NOMO-1 (cell line): Measurements from ENCODE around the gene MESP2.
A peak's percentile ranks its signal among the peaks of the same experiment; 100 is the strongest.
"Not testable (repeated sequence)": the region's sequence is repeated elsewhere in the genome, so short reads cannot be mapped to it uniquely, and the experiment has no call there.

ENCODE experiments used
- DNase-seq, 2 experiments: peaks; one replicate each; lab custom pipeline; 2025; ENCODE audit not compliant: unreplicated experiment in 2 of 2; lab: John Stamatoyannopoulos, UW

MESP2 gene

DNA sequence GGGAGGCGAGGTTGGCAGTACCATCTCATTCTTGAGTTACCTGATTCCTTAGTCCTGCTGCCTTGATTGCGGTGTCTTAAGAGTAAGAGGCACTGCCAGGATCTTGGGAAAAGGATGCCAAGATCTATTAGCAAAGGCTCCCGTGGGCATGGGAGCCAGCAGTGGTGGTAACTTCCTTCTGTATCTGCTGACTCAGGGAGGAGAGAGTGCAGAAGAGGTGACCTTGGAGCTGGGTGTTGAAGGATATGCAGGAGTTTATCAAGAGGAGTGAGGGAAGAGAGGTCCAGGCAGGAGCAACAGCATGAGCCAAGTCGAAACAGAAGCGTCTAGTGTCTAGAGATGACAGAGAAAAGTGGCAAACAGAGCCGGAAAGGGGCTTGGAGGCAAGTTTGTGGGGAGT, 4.5 kb downstream of the MESP2 start:
- no peak for DNase-seq

DNA sequence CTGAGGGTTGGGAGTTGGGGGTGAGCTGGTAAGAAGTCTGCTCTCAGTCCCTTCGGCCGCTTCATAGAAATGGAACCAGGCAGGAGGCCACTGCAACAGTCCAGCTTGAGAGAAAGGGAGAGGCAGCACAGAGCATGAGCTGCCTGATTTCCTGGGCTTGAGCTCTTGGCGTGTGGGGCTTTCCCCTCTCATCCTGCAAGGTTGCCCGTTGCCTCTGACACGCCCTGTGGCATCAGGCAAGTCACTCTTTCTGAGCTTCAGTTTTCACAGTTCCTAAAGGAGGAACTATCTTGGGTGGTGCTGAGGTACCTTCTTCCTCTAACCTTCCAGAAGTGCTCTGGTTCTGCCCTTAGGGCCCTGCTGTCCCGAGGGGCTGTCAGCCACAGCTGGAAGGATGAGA, 4.9 kb downstream of the MESP2 start:
- DNase-seq, result peak; percentile 78 to 83

DNA sequence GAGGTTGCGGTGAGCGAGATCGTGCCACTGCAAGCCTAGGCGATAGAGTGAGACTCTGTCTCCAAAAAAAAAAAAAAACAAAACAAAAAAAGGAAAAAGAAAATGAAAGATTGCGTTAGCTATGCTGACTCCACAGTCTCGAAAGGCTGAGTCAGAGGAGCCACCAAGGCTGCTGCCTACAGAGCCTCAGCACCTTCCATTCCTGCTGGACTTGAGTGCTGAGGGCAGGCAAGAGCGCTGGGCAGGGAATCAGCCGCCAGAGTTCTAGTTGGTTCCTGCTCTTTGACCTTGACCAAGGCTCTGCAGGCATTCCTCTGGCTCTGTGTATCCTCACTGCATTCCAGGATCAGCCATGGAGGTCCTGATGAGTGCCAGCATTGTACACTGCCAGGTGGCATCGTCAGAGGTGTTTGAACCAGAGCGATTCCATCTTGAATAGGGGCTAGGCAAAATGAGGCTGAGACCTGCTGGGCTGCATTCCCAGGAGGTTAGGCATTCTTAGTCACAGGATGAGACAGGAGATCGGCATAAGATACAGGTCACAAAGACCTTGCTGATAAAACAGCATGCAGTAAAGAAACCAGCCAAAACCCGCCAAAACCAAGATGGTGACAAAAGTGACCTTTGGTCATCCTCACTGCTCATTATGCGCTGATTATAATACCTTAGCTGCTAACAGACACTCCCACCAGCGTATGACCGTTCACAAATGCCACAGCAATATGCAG, 5.9 kb downstream of the MESP2 start:
- DNase-seq, result peak; percentile 35 to 70

DNA sequence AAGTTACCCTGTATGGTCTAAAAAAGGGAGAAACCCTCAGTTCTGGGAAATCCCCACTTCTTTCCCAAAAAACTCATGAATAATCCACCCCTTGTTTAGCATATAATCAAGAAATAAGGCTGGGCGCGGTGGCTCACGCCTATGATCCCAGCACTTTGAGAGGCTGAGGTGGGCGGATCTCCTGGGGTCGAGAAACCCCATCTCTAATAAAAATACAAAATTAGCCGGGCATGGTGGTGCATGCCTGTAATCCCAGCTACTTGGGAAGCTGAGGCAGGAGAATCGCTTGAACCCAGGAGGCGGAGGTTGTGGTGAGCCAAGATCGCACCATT, 6.5 kb downstream of the MESP2 start:
- not testable (repeated sequence) for DNase-seq

DNA sequence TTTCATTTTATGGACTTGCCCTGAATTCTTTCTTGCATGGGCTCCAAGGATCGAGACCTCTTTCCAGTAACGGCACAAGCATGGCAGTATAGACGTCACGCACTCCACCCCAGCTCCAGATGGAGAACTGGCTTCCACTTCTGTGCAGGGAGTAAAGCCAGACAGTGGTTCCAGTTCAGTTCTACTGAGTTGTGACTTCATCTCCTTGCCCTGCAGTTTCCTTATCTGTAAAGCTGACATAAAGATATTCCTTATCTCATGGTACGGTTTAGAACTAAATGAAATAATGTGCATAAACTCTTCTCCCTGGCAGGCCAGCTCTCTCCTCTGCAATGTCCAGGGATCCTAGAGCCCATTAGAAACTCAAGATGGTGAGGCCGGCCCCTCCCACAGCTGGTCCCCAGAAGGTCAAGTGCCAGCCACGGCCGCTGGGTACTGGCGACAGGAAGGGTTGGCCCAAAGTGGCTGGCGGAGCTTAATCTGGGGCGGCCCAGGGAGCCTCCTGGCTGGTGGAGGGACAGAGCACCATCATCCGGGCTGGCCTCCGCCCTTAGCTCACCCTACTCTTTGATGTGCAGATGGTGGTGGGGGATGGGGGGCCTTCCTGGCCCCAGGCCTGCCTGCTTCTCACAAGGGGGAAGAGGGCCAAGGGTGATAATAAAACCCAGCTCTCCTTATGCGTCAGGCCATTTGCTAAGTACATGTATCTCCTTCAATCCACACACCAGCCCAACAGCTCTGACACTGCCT, 7.2 kb downstream of the MESP2 start:
- DNase-seq, result no peak

DNA sequence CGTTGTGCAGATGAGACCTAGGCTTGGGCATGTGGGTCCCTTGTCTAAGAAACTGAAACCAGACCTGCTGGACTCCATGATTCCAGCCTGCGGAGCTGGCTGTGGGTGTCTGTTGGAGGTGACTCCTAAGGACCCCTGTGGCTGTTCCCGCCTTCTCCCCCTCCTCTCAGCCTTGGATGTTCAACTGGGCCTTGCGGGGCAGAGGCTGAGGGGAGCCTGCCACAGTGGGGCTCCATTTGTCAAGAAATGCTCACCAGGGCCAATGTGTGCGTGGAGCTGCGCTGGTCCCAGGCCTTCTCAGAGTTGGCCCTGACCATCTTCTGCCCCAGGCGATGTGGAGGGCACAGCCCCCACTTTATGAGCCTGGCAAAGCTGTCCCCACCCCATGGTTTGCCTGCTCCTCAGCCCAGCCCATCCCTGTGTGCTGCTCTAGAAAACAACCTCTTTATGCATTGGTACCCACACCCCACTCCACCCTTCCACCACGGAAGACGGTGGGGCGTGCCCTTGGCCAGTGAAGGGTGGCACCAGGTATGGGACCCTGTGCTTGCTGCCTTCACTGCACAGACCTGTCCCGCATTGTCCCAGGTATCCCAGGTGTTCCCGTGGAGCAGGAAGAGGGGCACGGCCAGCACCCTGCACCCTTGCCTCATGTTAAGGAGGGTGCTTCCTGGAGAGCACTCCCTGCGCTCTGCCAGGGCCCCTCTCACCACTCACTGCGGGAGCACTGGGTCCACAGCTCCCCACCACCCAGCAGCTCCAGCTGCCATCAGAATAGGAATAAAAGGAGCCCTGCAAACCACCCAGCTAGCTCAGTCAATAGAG, 7.9 kb downstream of the MESP2 start:
- DNase-seq, result no peak

DNA sequence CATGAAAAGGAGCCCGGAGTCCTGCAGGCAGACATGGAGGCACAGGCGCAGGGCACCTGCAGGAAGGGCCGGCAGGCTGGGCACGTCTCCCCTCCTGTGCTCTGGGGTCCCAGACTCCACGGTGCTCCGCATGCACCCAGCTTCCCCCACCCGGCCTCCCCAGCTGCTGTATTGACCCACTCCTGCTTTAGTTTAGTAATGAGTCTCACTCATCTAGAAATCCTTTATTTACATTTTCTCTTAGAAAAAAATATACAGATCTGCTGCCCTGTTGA, 8.5 kb downstream of the MESP2 start:
- no peak for DNase-seq

DNA sequence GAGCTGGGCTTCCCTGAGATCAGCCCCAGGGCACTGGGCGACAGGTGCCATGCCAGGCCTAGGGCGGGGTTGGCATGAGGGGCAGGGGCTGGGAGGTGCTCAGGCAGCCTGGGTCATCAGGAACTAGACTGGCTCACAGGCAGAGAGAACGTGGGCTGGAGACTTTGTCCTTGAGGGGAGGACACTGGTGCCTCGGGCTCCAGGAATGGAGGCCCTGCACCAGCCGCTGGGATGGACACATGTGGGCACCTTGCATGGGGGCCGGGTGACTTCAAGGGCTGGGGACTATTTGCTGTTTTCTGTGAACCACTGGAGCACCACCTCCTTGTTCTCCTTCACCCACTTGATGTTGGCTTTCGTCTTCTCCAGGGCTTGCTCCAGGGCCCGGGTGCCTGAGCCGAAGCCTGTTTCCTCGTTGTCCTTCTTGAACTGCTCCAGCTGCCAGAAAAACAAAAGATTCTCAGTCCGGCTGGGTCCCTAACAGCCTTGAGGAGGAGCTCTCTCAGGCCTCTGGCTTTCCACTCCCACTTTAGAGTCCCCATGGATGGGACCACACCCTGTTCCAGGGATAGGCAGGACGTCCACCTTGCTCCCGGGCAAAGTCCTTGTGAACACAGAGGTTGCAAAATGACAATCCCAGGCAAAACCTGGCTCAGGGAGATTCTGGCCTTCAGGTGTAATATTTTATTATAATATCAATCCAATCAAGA, 9.1 kb downstream of the MESP2 start:
- DNase-seq, result no peak

DNA sequence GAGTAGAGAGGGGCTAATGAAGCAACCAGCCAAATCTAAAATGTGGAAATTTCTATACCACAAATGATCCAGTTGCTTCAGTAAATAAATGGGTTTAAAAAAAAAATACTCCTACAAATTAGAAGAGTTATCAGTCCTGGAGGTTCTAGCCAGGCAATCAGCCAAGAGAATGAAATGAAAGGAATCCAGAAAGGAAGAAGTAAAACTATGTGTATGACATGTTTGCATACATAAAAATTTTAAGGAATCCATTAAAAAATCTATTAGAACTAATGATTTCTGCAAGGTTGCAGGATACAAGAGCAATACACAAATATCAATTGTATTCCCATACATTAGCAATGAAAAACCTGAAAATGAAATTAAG, 9.6 kb downstream of the MESP2 start:
- DNase-seq, result no peak

DNA sequence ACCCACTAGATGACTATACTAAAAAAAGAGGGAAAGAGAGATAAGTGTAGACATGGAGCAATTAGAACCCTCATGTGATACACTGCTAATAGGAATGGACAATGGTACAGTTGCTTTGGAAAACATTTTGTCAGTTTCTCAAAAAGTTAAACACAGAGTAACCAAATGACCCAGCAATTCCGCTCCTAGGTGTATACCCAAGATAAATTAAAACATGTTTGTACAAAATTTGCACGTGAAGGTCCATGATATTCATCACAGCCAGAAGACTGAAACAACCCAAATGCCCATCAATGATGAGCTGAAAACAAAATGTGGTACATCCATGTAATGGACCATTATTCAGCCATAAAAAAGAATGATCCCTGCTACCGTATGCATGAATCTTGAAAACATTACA, 11.8 kb downstream of the MESP2 start:
- no peak for DNase-seq

DNA sequence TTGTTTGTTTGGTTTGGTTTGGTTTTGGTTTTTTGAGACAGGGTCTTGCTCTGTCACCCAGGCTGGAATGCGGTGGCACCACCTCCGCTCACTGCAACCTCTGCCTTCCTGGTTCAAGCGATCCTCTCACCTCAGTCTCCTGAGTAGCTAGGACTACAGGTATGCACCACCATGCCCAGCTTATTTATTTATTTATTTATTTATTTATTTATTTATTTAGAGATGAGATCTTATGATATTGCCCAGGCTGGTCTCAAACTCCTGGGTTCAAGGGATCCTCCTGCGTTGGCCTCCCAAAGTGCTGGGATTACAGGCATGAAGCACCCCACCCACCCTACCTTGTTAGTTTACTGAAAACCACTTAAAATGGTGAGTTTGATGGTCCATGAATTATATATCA, 12.5 kb downstream of the MESP2 start:
- DNase-seq, result not testable (repeated sequence)

DNA sequence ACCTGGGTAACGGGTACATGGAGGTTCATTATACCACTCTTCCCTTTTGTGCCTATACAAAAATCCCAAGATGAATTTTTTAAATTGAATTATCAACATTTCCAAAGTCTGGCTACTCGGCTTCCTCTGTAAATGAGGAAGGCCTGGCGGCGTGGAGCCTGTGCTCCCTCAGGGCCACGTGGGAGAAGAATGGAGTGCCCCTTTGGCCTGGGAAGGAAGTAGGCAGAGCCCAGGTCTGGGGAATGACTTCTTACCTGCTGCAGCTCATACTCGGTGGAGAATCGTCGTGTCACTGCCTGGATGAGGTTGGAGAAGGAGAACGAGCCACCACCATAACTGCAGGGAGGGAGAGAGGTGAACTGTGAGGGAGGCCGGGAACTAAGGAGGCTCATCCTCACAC, 14.1 kb downstream of the MESP2 start:
- DNase-seq, result no peak

DNA sequence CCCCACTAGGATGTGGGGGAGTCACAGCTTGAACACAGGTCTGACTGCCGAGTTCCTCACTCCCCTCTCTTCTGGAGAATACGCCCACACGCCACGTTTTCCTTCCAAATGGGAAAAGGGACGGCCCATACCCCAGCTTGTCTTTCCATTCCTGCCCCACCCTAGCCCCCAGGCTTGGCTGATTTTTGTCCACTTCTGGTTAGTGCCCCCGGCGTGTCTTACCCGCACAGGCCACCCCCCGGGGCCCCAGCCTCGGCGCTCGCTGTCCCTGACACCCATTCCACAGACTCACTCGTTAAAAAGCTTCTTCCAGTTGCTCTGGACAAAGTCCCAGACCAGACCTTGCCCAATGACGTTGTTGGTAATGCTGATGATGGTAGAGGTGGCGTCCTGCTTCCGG, 14.5 kb downstream of the MESP2 start:
- no peak for DNase-seq

DNA sequence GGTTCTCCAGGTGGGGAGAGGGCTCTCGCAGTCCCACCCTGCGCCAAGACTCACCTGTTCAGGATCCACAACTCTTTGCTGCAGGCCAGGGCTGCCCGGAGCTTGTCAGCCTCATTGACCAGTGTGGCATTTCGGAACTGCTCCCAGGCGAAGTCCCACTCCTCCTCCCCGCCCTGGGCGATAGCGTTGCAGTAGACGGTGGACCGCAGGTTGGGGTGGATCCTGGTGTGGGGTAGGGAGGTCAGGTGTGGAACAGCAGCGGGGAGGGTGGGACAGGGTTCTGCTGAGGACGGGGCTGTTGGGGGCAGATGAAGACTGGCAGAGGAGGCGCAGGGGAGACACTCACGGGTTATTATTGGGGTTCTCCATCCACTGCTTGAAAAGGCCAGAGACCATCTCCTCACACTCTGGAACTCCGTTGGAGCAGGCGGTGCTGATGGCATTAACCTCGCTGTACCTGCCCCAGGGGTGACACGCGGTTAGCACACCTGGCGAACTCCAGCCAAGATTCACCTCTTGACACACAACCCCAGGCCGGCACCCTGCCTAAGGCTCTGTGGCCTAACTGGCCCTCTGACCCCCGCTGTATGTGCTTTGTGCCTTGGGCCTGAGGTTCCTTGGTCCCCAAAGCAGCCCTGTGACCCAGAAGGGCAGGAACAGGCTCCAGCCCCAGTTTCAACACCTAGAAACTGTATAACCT, 16.1 kb downstream of the MESP2 start:
- DNase-seq, result no peak

DNA sequence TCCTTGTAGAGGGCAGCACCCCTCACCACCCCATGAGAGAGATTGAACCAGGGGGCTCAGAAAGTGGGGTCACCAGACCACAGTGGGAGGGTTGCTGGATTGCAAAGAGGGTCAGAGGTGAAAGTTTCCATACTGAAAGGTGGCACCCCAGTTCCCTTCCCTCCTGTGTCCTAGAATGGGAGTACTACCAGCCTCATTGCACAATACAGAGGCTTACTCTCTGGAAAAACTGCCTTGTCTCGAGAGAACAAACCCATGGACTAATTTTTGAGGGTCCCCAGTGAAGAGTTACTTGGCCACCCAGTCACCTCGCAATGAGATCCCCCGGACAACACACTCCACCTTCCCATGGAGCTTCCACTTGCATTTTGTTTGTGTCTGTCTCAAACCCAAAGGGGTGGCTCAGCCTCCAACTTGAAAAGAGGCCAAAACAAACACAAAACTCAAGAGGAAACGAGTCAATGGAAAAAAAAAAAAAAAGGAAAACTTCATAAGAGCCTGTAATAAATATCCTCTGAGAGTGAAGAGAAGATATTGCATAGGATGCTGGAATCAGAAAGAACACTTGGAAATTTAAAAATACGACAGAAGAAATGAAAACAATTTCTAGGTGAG, 18.6 kb downstream of the MESP2 start:
- DNase-seq, result no peak

DNA sequence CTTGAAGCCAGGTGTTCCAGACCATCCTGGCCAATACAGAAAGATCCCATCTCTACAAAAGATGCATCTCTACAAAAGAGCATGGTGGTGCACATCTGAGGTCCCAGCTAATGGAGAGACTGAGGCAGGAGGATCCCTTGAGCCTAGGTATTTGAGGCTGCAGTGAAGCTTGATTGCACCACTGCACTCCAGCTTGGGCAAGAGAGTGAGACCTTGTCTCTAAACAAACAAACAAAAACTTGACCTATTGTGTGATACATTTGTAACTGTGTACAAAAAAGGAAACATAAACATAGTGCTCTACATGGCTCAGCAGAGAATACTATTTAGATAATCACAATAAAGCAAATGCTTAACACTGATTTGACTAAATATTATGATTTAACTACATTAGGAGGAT, 19.9 kb downstream of the MESP2 start:
- no peak for DNase-seq

DNA sequence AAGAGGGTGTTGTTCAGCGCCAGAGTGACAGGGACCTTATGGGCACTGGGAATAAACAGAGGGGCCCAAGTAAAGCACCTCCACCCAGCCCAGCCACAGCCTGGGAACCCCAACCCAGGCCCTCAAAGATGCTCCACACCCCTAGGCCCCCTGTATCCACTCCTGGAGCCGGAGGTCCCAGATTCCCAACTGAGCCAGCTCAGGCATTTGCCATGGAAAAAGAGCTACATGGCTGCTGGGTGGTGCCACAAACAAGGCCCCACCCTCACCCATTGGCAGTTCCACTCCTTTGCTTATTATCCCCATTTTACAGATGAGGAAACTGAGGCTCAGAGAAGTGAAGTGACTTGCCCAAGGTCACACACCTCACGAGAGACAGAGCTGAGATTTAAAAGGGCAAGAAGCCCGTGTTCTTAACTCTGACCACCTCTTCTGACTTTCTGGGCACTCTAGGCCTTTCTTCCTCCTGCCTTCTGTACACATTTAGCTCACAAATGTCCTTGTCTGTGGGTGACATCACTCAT, 21.6 kb downstream of the MESP2 start:
- DNase-seq, result no peak

DNA sequence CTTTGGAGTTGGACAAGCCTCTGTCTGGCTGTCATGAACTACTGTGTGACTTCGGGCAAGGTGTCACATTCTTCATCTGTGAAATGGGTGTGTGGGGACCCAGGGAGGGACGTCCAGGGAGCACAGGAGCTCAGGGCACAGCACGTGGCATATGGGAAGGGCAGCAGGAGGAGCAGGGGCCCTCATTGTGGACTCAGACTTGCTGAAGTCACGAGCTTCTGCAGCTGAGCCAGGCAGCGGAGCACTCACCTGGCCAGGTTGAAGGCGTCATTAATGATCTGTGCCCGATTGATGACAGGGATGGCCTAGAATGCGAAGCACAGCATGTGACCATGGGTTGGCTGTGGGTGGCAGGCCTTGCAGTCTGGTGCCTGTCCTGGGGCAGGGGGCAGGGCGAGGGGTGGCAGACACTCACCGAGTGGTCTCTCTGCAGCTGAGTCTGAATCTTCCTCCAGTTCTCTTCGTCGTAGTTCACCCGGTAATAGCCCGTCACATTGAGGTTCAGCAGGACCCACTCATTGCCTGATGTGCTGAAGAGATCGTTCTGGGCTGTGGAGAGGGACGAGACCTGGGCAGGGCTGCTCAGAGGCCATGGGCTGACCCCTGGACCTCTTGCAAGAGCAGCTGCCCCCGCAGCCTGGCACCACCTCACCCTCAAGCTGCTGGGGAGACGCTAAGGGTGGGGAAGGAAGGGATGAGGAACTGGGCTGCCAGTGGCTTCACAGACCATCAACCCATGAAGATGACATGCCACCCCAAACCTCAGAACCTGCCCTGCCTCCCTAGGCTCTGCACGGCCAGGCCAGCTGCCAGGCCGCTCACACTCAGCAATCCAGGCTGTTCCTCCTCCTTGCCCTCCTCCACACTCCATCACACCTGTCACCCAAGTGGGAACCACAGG, 23.1 kb downstream of the MESP2 start:
- DNase-seq, result no peak

DNA sequence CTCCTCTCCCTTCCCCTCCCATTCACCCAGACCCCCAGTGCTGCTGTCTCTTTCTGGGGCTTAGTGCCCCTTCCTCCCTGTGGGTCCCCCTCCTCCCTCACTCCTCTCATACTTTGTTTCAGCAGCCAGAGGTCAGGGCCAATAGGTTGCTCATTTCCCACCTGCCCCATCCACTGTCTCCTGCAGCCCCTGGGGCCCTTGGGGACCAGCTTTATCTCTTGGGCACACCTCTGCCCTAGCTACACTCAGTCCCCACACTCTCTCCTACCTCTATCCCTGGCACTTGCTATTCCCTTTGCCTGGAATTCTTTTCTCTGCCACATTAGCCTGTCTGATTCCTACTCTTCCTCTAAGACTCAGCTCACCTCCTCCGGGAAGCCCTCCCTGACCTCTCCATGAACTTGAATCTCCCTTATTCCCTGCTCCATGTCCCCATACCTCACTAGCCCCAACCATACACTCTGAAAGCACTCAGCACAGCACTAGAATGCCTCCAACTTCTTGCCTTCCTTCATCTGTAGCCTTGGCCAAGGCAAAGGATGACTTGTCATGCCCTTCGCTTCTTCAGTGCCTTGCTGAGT, 23.9 kb downstream of the MESP2 start:
- DNase-seq, result no peak
